Calu3 (cell line): ENCODE results near the gene CLTA. TPM values are rescaled to one million over a fixed set of nuclear protein-coding genes. Genes with fewer than 3 reads are reported as not detected.

Source experiments
- BruUV-seq: library from RNA; stranded (reverse); fragments of 400-500 nt; replicated peaks from 2 replicates; lab custom pipeline; 2021; lab: Mats Ljungman, UMichigan
- CTCF ChIA-PET: fragments of 300-600 bp; sonication (Branson Sonifier 250); formaldehyde crosslinking; loops from one replicate; lab custom pipeline; 2022; ENCODE audit warnings: antibody characterized with exemption; lab: Charles Lee
- DNase-seq: peaks from one replicate; pipeline ENCODE4 v3.0.0; 2022
- H3K27ac Mint-ChIP-seq: one replicate; pipeline ENCODE4 v1.8.0; 2022; ENCODE audit warnings: mixed read lengths; ENCODE audit not compliant: unreplicated experiment
- H3K27me3 Mint-ChIP-seq: one replicate; pipeline ENCODE4 v1.8.0; 2022; ENCODE audit warnings: mixed read lengths; ENCODE audit not compliant: unreplicated experiment
- H3K36me3 Mint-ChIP-seq: one replicate; pipeline ENCODE4 v1.8.0; 2022; ENCODE audit warnings: mild to moderate bottlenecking, moderate library complexity, mixed read lengths; ENCODE audit not compliant: insufficient read depth, unreplicated experiment
- H3K4me1 Mint-ChIP-seq: one replicate; pipeline ENCODE4 v1.8.0; 2022; ENCODE audit warnings: mild to moderate bottlenecking, low read depth, mixed read lengths; ENCODE audit not compliant: unreplicated experiment
- H3K4me3 Mint-ChIP-seq: one replicate; pipeline ENCODE4 v1.8.0; 2022; ENCODE audit warnings: mild to moderate bottlenecking, low read depth, moderate library complexity, mixed read lengths; ENCODE audit not compliant: unreplicated experiment
- H3K9me3 Mint-ChIP-seq: one replicate; pipeline ENCODE4 v1.8.0; 2022; ENCODE audit warnings: low read depth, mixed read lengths; ENCODE audit not compliant: unreplicated experiment
- intact Hi-C: fragments of 100-400 bp; cut with micrococcal nuclease; formaldehyde crosslinking; loops from one replicate; pipeline ENCODE4 v1.10.0; 2022; ENCODE audit not compliant: unreplicated experiment
- total RNA-seq: library from RNA; stranded (reverse); gene quantifications from 2 replicates; pipeline ENCODE4 v1.2.3, GENCODE V29; 2022
- TF ChIP-seq, protein P1 (sequence below): fragments of 200-600 bp; IDR thresholded peaks from one replicate; pipeline ENCODE4 v1.8.0; 2022; ENCODE audit warnings: antibody characterized with exemption; ENCODE audit not compliant: unreplicated experiment

CLTA gene
- total RNA-seq, 1 experiment from 2014 or later: 85.5 TPM

DNA sequence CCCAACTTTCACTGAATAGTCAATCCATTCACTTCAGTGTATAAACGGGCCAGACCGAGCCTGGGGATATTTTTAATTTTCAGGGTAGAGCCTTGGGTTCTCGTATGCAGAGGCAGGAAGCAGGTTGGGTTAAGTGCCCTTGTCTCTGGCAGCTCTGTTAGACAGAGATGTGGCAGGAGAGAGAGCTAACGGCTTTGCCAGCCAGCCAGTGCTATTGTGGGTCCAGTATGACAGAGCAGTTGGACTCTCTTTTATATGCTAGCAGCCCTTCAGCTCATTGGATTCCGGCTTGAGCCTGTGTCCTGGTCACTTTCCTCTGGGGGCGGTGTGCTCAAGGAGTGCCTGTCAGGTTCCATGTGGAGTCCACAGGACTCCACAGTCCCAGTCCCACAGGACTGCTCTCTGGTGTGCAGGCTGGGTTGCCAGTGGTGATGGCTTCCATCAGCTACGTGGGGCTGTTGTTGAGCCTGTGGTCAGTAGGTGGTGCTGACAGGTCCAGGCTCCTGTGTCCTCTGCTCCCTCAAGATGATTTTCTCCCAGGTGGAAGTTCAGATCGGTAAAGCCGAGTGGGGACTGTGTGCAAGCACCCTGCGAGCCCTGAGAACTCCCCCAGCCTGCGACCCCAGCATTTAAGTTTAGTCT is 14.3 kb downstream of the CLTA start:
- Mint-ChIP-seq H3K36me3 (peaks cover 4% of the 10 kb centered on the region), H3K9me3 (no peaks in the 10 kb centered on the region), H3K27me3 (no peaks in the 10 kb centered on the region), H3K4me3 (no peak overlapping the region), H3K4me1 (no peaks in the 10 kb centered on the region), H3K27ac (no peak overlapping the region)
- intact Hi-C loops: no loop called here
- CTCF ChIA-PET: no interaction called here
- TF ChIP-seq, protein P1, sequence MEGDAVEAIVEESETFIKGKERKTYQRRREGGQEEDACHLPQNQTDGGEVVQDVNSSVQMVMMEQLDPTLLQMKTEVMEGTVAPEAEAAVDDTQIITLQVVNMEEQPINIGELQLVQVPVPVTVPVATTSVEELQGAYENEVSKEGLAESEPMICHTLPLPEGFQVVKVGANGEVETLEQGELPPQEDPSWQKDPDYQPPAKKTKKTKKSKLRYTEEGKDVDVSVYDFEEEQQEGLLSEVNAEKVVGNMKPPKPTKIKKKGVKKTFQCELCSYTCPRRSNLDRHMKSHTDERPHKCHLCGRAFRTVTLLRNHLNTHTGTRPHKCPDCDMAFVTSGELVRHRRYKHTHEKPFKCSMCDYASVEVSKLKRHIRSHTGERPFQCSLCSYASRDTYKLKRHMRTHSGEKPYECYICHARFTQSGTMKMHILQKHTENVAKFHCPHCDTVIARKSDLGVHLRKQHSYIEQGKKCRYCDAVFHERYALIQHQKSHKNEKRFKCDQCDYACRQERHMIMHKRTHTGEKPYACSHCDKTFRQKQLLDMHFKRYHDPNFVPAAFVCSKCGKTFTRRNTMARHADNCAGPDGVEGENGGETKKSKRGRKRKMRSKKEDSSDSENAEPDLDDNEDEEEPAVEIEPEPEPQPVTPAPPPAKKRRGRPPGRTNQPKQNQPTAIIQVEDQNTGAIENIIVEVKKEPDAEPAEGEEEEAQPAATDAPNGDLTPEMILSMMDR: no peak
- no TSS peak for BruUV-seq
- peak; percentile 6 for DNase-seq

DNA sequence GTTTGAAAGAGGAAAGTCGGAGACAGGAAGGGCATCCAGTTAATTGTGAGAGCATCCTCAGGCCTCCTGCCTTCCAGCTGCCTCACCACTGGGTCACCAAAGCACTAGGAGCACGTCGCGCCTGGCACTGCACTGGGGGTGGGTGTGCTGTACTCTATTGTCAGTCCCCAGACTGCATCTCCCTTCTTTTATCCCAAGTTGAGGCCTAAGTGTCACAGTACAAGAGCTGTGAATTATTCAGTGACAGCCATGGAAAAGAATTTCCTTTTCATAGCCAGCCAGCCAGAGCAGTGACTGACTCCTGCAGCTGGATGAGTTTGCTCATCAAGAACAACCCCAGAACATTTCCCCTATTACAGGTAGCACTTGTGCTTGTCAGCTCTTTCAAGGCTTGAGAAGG is 16.3 kb downstream of the CLTA start:
- TF ChIP-seq, protein P1: no peak
- Mint-ChIP-seq H3K27ac (no peak overlapping the region), H3K9me3 (no peaks in the 10 kb centered on the region), H3K4me1 (no peaks in the 10 kb centered on the region), H3K27me3 (no peaks in the 10 kb centered on the region), H3K36me3 (peaks cover 4% of the 10 kb centered on the region), H3K4me3 (no peak overlapping the region)
- intact Hi-C loops: no loop called here
- CTCF ChIA-PET: no interaction called here
- DNase-seq: no peak
- no TSS peak for BruUV-seq

DNA sequence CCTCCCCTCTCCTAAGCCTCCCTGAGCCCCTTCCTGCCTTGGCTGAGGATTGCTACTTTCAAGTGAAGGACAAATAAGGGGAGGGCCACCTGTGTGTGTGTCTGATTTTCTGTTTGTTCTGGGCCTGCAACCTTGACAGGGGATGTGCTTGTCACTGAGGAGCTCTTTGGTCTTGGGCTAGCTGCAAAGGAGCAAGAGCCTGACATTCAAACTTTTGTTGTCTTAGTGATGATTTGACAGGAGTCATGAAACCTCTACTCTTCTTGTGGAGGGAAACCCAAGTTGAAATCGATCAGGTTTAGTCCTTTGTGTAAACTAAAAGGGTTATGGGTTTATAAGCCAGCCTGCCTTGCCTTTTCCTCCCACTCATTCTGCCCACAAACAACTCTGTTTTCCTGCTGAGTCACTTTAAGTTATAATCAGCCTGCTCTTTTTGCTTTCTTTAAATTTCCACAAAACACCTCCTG is 16.9 kb downstream of the CLTA start:
- Mint-ChIP-seq H3K27ac (no peak overlapping the region), H3K27me3 (no peaks in the 10 kb centered on the region), H3K4me1 (no peaks in the 10 kb centered on the region), H3K9me3 (no peaks in the 10 kb centered on the region), H3K36me3 (peaks cover 4% of the 10 kb centered on the region), H3K4me3 (no peak overlapping the region)
- CTCF ChIA-PET: no interaction called here
- DNase-seq: no peak
- no TSS peak for BruUV-seq
- TF ChIP-seq, protein P1: no peak
- intact Hi-C loops: no loop called here

DNA sequence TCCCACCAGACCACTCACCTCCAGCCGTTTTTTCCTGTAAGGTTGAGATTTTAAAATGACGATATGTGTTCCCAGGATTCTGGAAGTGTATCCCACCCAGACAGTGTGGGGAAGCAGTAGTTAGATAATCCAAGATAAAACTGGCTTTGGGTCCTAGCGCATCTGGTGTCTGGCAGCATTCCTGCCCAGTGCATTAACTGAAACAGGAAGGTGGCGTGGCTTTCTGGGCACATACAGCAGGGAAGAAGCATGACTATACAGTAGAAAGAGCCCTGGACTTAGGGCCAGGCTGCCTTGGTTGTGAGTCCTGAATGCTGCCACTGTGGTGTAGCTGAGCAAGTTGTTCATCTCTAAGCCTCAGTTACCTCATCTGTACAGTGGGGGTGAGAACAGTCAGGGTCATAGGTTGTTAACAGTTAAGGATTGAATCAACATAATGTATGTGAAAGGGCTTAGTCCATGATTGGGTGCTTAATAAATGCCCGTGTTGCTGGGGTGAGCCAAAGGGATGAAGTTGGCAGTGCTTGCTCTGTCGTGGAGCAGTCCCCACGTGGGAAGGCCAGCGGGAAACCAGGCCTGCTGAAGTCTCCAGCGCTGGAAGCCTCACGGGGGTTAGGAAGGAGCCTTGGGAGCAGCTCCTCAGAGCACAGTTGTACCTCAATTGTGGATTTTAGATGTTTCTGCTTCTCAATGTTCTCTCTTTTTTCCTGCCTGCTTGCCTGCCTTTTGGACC is 18.0 kb downstream of the CLTA start:
- H3K9me3 Mint-ChIP-seq: no peaks in the 10 kb centered on the region
- TF ChIP-seq, protein P1: no peak
- no peaks in the 10 kb centered on the region for H3K4me1 Mint-ChIP-seq
- DNase-seq: no peak
- BruUV-seq: no TSS peak
- intact Hi-C loops: no loop called here
- no peaks in the 10 kb centered on the region for H3K27me3 Mint-ChIP-seq
- CTCF ChIA-PET: no interaction called here
- H3K4me3 Mint-ChIP-seq: no peak overlapping the region
- H3K27ac Mint-ChIP-seq: no peak overlapping the region
- peaks cover 10% of the 10 kb centered on the region for H3K36me3 Mint-ChIP-seq
